GM19043 (cell line): Measurements from ENCODE around the gene SLAMF6.
"Not testable (repeated sequence)": the region's sequence is repeated elsewhere in the genome, so short reads cannot be mapped to it uniquely, and the experiment has no call there.

Experiments
- ATAC-seq: cut with Tn5 transposase; IDR thresholded peaks from one replicate; pipeline ENCODE4 v1.9.1; 2021; ENCODE audit warnings: low read depth; ENCODE audit not compliant: unreplicated experiment

Gene SLAMF6

GRCh38 chr1:160522622-160523345, at the start of gene SLAMF6:
Gene SLAMF6, minus strand, starts transcription at chr1:160523255. Its CDS starts 63 bp downstream, at chr1:160523192.
- peak; percentile 56 for ATAC-seq

- ATAC-seq: no peak
These were observed 47.8 kb upstream of the SLAMF6 start for GRCh38 chr1:160570840-160571239.

GRCh38 chr1:160569806-160570205, 46.8 kb upstream of the SLAMF6 start:
- ATAC-seq: no peak

- no peak for ATAC-seq
These were observed 45.0 kb upstream of the SLAMF6 start for GRCh38 chr1:160567858-160568682.

GRCh38 chr1:160567341-160567740, 44.3 kb upstream of the SLAMF6 start:
- ATAC-seq: no peak

GRCh38 chr1:160565564-160565963, 42.5 kb upstream of the SLAMF6 start:
- no peak for ATAC-seq

- not testable (repeated sequence) for ATAC-seq
These were observed 40.2 kb upstream of the SLAMF6 start for GRCh38 chr1:160563230-160563629.

- not testable (repeated sequence) for ATAC-seq
These were observed 39.7 kb upstream of the SLAMF6 start for GRCh38 chr1:160562745-160563144.

GRCh38 chr1:160560806-160561205, 37.8 kb upstream of the SLAMF6 start:
- no peak for ATAC-seq

GRCh38 chr1:160560045-160560705, 37.1 kb upstream of the SLAMF6 start:
- ATAC-seq: no peak

GRCh38 chr1:160559437-160559836, 36.4 kb upstream of the SLAMF6 start:
- ATAC-seq: not testable (repeated sequence)

GRCh38 chr1:160558660-160559380, 35.8 kb upstream of the SLAMF6 start:
- ATAC-seq: no peak

- ATAC-seq: no peak
These were observed 30.7 kb upstream of the SLAMF6 start for GRCh38 chr1:160553778-160554177.

GRCh38 chr1:160552425-160552824, 29.4 kb upstream of the SLAMF6 start:
- no peak for ATAC-seq

- no peak for ATAC-seq
These were observed 27.5 kb upstream of the SLAMF6 start for GRCh38 chr1:160550572-160551034.

GRCh38 chr1:160549665-160550006, 26.6 kb upstream of the SLAMF6 start:
- peak; percentile 8 for ATAC-seq

GRCh38 chr1:160548960-160549664, 26.1 kb upstream of the SLAMF6 start:
- ATAC-seq: peak; percentile 49

GRCh38 chr1:160548183-160548582, 25.1 kb upstream of the SLAMF6 start:
- ATAC-seq: peak; percentile 40

GRCh38 chr1:160547422-160547821, 24.4 kb upstream of the SLAMF6 start:
- no peak for ATAC-seq

- ATAC-seq: no peak
These were observed 23.9 kb upstream of the SLAMF6 start for GRCh38 chr1:160546942-160547341.
